BE2C (cell line): ENCODE data around the gene P2RY6.

Experiments used
- DNase-seq: peaks from one replicate; pipeline ENCODE4 v3.0.0-alpha.2; 2020
- H3K27me3 ChIP-seq: fragments of 250-450 bp; sonication (Bioruptor Pico); 2 replicates; pipeline ENCODE4 v1.5.1; 2020; ENCODE audit warnings: mild to moderate bottlenecking
- H3K36me3 ChIP-seq: fragments of 250-450 bp; sonication (Bioruptor Pico); 2 replicates; pipeline ENCODE4 v1.5.1; 2020; ENCODE audit warnings: mild to moderate bottlenecking
- H3K4me1 ChIP-seq: fragments of 250-450 bp; sonication (Bioruptor Pico); 2 replicates; pipeline ENCODE4 v1.5.1; 2020
- H3K4me3 ChIP-seq: 2 replicates; pipeline ENCODE4 v1.5.1; 2011; ENCODE audit warnings: low read depth, low read length
- H3K9me3 ChIP-seq: fragments of 250-450 bp; sonication (Bioruptor Pico); 2 replicates; pipeline ENCODE4 v1.5.1; 2020
- TF ChIP-seq, protein P1 (sequence below): IDR thresholded peaks from 2 replicates; pipeline ENCODE4 v1.5.1; 2012; ENCODE audit warnings: mild to moderate bottlenecking, low read depth, low read length

Gene P2RY6

DNA sequence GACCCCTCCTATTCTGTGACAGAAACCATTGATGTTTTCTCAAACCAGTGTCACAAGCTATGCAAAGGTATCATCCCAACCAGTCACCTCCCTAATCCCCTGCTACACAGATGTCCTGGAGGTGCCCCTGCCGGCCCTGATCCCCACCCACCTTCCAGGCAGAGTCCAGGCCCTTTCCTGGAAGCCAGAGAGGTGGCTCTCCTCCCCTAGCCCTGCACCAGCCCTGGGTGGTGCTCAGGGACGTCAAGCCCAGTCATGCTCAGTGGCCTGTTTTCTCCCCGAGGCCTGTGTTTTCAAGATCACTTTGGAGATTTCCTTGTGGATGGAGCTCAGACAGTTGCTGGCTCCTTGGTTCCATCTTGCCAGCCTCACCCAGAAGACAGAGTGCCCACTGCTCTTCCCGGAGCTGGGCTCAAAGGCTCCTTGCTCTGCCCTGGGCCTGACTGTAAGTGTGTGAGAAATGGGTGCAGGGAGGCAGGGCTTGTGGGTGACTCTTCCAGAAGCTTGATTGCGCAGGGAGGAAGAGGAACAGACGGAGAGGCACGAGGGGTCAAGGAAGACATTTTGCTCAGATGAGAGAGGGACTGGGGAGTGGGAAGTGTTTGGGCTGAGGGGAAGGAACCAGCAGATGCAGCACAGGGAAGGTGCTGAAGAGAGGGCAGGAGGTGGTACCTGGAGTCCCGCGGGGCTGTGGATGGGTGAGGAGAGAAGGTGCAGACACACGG is 11.3 kb downstream of the P2RY6 start:
- peaks cover 21% of the 10 kb centered on the region for H3K36me3 ChIP-seq
- H3K4me3 ChIP-seq, result no peak overlapping the region
- TF ChIP-seq, protein P1, sequence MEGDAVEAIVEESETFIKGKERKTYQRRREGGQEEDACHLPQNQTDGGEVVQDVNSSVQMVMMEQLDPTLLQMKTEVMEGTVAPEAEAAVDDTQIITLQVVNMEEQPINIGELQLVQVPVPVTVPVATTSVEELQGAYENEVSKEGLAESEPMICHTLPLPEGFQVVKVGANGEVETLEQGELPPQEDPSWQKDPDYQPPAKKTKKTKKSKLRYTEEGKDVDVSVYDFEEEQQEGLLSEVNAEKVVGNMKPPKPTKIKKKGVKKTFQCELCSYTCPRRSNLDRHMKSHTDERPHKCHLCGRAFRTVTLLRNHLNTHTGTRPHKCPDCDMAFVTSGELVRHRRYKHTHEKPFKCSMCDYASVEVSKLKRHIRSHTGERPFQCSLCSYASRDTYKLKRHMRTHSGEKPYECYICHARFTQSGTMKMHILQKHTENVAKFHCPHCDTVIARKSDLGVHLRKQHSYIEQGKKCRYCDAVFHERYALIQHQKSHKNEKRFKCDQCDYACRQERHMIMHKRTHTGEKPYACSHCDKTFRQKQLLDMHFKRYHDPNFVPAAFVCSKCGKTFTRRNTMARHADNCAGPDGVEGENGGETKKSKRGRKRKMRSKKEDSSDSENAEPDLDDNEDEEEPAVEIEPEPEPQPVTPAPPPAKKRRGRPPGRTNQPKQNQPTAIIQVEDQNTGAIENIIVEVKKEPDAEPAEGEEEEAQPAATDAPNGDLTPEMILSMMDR, result no peak
- H3K9me3 ChIP-seq, result no peaks in the 10 kb centered on the region
- H3K27me3 ChIP-seq, result no peaks in the 10 kb centered on the region
- DNase-seq, result no peak
- H3K4me1 ChIP-seq, result peaks cover 56% of the 10 kb centered on the region

DNA sequence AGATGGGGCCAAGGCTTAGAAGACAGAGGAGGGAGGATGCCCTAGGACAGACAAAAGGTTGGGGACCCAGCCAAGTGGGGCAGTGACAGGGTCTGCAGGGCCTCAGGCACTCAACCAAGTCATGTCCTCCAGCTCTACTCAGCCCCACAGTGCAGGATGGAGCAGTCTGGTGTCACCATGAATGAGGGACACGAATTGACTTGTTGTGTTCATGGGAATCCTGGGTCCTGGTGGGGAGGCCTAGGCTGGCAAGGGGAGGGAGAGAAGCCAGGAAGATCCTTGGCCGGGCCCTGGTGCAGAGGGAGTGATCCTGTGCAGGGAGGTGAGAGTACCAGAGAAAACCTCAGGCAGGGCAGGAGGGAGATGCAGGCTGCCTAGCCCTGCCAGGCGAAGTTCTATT is 12.0 kb downstream of the P2RY6 start:
- TF ChIP-seq, protein P1, result no peak
- Histone ChIP-seq H3K27me3 (no peaks in the 10 kb centered on the region), H3K36me3 (peaks cover 19% of the 10 kb centered on the region), H3K9me3 (no peaks in the 10 kb centered on the region), H3K4me1 (peaks cover 60% of the 10 kb centered on the region), H3K4me3 (no peak overlapping the region)
- DNase-seq, result no peak

DNA sequence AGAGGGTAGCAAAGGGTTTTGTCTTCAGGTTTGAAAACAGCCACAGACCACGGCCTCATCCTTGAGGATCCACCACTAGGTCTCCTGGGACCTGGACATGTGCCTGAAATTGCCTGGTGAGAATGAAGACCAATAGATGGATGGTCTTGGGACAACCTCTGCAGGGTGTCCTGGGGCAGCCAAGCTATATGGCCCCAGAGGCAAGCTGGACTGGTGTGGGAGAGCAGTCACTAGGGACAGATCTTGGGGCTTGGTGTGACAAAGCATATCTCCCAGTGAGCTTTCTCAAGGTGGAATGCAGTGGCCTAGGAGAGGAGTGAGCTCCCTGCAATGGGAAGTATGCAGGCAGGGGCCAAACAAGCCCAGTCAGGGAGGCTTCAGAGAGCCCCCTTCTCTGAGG is 13.6 kb downstream of the P2RY6 start:
- H3K4me1 ChIP-seq, result peaks cover 54% of the 10 kb centered on the region
- H3K9me3 ChIP-seq, result no peaks in the 10 kb centered on the region

DNA sequence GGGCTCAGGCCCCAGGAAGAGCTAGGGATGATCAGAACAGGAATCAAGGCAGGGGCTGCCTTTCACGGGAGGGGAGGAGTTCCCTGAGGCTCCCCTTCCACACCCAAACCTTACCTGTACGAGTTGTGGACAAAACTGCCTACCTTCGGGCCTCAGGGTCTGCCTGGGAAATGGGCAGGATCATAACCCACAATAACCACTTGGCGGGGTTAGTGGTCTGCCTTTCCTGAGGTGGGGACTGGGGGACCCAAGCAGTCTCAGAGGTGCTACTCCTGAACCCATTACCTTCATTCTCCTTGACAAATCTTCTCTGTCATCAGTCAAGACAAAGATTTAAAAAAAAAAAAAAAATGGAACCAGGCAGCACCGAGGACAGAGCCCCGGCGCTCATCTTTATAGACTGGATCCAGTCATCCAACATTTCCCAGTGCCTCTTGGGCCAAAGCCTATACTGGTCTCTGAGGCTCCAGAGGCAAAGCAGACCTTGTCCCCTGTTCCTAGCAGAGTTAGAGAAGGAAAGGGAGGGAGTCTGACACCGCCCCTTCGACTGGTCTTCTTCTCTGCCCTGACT is 14.2 kb downstream of the P2RY6 start:
- DNase-seq, result no peak
- Histone ChIP-seq H3K36me3 (peaks cover 13% of the 10 kb centered on the region), H3K27me3 (no peaks in the 10 kb centered on the region), H3K4me3 (no peak overlapping the region), H3K4me1 (peaks cover 54% of the 10 kb centered on the region), H3K9me3 (no peaks in the 10 kb centered on the region)
- TF ChIP-seq, protein P1, result peak; percentile 23

More for the DNA sequence above, 13.6 kb downstream of the P2RY6 start:
- no peak for DNase-seq
- no peaks in the 10 kb centered on the region for H3K27me3 ChIP-seq
- no peak overlapping the region for H3K4me3 ChIP-seq
- peaks cover 16% of the 10 kb centered on the region for H3K36me3 ChIP-seq
- TF ChIP-seq, protein P1, result no peak

DNA sequence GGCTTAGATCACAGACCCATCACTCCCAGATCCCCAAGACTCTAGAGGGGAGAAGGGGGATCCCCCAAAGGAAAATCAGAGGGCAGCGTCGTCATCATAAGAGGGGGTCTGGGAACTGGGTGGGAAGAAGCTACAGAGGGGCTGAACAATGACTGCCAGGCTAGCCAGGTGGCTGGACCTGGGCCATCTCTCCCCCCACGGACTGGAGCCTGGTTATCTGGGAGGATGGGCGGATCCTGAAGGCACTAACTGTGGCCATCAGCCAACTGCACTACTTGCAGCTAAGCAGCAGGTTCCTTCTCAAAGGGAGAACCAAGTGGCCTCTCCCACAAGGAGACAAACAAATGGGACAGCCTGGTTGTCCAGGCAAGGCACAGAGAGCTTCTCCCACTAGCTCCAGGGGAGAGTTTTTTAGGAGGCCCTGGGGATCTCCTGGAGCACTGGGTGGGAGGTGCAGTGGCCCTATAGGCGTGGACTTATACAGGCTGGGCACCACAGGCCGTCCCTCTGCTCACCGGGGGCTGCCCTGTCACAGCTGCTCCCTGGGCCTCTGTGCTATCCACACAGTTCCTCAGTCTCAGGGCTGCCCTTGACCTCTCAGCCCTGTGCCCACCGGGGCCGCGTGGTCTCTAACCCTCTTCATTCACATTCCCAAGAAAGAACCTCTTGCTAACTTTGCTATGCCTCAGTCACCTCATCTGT is 15.4 kb downstream of the P2RY6 start:
- Histone ChIP-seq H3K4me1 (peaks cover 48% of the 10 kb centered on the region), H3K9me3 (no peaks in the 10 kb centered on the region), H3K27me3 (no peaks in the 10 kb centered on the region), H3K4me3 (no peak overlapping the region), H3K36me3 (peaks cover 10% of the 10 kb centered on the region; the same call in 1 of the 2 replicates)
- peak; percentile 81 for DNase-seq
- TF ChIP-seq, protein P1, result no peak
